Measurements from ENCODE around the gene MBP. TPM values are rescaled to one million over a fixed set of nuclear protein-coding genes. Genes with fewer than 3 reads are reported as not detected.

Gene MBP
- total RNA-seq, 4 donors from 2014 or later: 40.9 to 67.7 (median 51.8) TPM

DNA sequence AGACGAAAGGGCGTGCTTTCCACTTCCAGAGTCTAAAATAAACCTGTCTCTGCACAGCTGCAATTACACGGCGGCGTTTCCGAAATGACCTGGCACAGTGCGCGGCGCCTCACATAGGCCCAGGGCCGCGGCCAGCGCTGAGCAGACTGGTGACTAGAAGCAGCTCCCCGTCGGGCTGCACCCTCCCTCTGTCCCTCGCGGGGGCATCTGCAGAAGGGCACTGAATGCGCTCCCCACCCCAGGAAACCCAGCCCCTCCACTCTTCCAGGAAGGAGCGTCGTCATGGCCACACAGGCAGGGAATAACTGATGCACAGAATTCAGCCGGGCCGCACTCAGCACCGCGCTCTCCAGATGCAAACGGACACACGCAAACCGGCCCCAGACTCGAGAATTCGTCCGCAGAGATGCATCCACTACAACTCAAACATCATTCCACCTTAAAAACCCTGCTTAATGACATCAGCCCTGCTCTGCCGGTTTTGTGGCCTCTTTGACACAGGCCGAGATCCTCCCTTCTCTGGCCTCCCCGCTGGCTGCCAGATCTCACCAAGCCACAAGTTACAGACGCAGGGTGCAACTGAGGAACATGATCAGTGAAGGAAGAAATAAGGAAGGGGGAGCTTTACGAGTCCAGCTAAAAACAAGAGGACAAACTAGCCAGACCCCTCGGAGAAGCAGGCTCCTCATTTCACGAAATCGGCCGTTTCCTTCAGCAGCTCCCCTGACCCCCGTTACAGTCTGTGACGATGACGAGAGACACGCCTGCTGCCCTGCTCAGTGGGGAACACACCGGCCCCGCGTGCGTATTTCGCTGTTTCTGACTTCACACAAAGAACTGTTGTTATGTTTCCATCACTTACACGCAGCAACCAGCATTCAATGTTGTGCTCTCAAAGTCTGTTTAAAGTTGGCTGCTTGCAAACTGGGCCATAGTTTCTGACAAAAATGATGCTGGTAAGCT lies 40.2 kb downstream of the MBP start:
- Histone ChIP-seq H3K4me1 (peaks cover 0 to 27% (median 2%) of the 10 kb centered on the region in 4 donors), H3K27me3 (no peaks in the 10 kb centered on the region), H3K9me3 (no peaks in the 10 kb centered on the region), H3K27ac (no peak overlapping the region), H3K36me3 (peaks cover 0 to 15% (median 0%) of the 10 kb centered on the region in 3 donors), H3K4me3 (no peak overlapping the region)
- no peak for DNase-seq
- no peak for TF ChIP-seq POLR2A (IDR thresholded peaks at IDR 0.05)
- no peak for TF ChIP-seq CTCF (IDR thresholded peaks at IDR 0.05)

DNA sequence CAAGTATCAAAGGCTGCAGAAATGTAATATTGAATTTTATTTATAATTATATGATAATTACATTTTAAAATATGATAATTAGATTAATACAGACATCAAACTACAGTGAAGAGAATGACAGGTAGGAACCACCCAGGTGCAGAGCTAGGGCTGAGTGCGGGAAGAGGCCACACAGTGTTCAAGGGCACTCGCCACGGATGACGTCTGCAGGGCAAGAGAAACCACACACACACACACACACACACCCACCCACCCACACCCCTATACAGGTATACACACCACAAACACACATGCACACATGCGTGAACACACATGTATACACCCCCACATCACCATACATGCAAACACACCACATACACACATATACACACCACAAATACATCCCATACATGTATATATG lies 41.2 kb downstream of the MBP start:
- Histone ChIP-seq H3K36me3 (peaks cover 0 to 15% (median 0%) of the 10 kb centered on the region in 3 donors), H3K4me1 (peaks cover 0 to 34% (median 2%) of the 10 kb centered on the region in 4 donors), H3K27ac (no peak overlapping the region), H3K27me3 (no peaks in the 10 kb centered on the region), H3K9me3 (no peaks in the 10 kb centered on the region), H3K4me3 (no peak overlapping the region)
- no peak for TF ChIP-seq POLR2A (IDR thresholded peaks at IDR 0.05)
- TF ChIP-seq CTCF (IDR thresholded peaks at IDR 0.05): no peak
- DNase-seq: no peak

DNA sequence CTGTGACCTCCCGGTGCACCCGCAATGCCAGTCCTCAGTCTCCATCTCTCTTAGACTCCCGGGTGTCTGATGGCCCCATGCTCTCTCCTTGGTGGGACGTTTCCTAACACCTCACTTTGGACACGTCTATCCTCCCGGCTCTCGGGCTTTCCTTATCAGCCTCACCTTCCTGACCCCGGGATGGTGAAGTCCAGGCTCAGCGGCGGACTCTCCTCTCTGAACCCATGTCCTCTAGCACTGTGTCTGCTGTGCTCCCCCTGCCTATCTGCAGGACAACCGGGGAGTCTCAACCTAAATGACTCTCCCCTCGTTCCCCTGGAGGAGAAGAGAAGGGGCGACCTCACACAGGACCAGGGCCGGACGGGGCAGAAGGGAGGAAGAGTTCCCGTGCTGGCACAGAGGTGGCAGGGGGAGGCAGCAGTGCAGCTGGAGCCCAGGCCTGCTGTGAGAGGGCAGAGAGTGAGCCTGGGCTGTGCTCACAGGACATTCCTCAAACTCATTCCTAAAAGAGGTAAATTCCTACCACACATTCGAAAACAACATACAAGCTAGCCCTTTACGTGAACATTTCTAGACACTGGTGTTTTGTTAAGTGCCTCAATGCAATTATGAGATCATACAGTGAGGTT lies 41.9 kb downstream of the MBP start:
- DNase-seq: no peak
- Histone ChIP-seq H3K36me3 (peaks cover 0 to 10% (median 0%) of the 10 kb centered on the region in 3 donors), H3K4me1 (peaks cover 0 to 35% (median 2%) of the 10 kb centered on the region in 4 donors), H3K4me3 (no peak overlapping the region), H3K27me3 (no peaks in the 10 kb centered on the region), H3K9me3 (no peaks in the 10 kb centered on the region), H3K27ac (no peak overlapping the region)
- TF ChIP-seq POLR2A (IDR thresholded peaks at IDR 0.05): no peak
- no peak for TF ChIP-seq CTCF (IDR thresholded peaks at IDR 0.05)

- H3K36me3 ChIP-seq: peaks cover 0 to 6% (median 0%) of the 10 kb centered on the region in 3 donors
- no peaks in the 10 kb centered on the region for H3K27me3 ChIP-seq
- no peak overlapping the region for H3K27ac ChIP-seq
- no peak for TF ChIP-seq POLR2A (IDR thresholded peaks at IDR 0.05)
- no peak for DNase-seq
- peaks cover 0 to 34% (median 0%) of the 10 kb centered on the region in 4 donors for H3K4me1 ChIP-seq
- no peaks in the 10 kb centered on the region for H3K9me3 ChIP-seq
- H3K4me3 ChIP-seq: no peak overlapping the region
Measured at GRCh38 chr18:77089723-77090285, 42.8 kb downstream of the MBP start.

- DNase-seq: no peak
- H3K27ac ChIP-seq: no peak overlapping the region
- no peaks in the 10 kb centered on the region for H3K36me3 ChIP-seq
- TF ChIP-seq CTCF (IDR thresholded peaks at IDR 0.05): no peak
- no peak for TF ChIP-seq POLR2A (IDR thresholded peaks at IDR 0.05)
- H3K27me3 ChIP-seq: no peaks in the 10 kb centered on the region
- no peak overlapping the region for H3K4me3 ChIP-seq
- H3K9me3 ChIP-seq: no peaks in the 10 kb centered on the region
- peaks cover 0 to 38% (median 0%) of the 10 kb centered on the region in 4 donors for H3K4me1 ChIP-seq
Measured at GRCh38 chr18:77088963-77089722, 43.4 kb downstream of the MBP start.
